Activated effector memory CD4-positive, alpha-beta T cell treated with anti-CD3 and anti-CD28 coated beads, Interleukin-2, amount 50 U/mL, for 16 hours (primary cell): ENCODE results near the gene CFAP58.
"Not testable (repeated sequence)": the region's sequence is repeated elsewhere in the genome, so short reads cannot be mapped to it uniquely, and the experiment has no call there.

Experiments used
- DNase-seq: peaks from one replicate; pipeline ENCODE4 v3.0.0-alpha.2; 2020

CFAP58 gene

DNA sequence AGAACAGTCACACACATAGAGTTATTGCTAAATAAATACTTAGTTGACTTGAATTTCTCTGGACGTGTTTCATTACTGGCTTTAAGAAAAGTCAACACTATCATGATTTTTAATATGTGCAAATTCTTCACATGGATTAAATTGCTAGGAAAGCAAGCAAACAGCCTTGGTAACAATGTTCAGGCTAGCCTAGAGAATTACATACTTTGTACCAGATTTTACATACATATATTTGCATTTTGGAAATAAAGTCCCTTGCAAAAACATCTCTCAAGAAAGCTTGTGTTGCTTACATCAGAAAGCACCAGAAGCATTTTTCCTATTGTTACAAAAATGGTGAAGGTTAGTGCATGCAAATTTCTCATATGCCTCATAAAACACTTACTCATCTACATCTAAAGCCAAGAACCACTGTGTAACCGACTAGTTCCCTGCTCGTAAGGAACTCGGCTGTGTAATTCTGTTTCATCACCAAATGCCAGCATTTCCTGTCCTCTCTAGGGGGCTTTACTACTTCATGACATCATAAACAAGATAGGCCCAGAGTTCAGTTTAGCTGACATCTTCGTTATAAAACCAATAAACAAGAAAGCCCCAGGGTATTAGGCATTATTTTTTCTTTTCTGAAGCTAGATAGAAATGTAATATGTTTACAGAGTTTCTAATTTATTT lies 87.8 kb downstream of the CFAP58 start:
- no peak for DNase-seq

DNA sequence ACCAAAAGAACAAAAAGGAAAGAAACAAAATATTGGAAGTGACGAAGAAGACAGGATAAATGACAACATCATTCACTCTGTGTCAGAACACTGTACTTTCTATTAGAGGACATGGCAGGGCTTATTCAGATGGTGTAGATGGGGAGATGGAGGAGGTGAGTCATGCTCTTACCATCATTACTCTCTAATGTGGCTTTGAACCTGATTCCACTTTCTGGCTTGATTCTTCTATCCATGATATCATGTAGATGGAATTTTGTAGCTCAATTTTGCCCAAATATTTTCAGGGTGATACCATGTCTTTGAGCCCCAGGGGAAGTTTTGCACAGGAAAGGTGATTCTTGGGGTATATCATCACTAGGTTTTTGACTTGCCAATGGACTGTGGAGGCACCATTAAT lies 91.7 kb downstream of the CFAP58 start:
- no peak for DNase-seq

DNA sequence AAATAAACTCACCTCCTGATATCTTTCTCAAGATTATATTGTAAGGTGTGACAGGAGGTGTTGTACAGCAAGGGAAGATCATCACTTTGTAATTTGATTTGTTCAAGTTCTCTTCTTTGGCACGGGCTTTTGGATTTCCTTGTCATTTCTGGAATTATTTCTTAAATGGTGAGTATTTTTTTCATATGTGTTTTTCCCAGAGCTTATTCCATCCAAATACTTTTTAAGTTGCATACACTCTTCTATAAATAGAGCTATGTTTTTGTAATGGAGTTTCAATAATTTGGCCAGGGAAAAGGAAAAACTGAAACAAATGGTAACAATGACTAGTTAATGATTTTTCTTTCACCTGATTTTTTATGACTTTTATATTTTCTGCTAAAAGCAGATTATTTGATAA lies 92.5 kb downstream of the CFAP58 start:
- no peak for DNase-seq

DNA sequence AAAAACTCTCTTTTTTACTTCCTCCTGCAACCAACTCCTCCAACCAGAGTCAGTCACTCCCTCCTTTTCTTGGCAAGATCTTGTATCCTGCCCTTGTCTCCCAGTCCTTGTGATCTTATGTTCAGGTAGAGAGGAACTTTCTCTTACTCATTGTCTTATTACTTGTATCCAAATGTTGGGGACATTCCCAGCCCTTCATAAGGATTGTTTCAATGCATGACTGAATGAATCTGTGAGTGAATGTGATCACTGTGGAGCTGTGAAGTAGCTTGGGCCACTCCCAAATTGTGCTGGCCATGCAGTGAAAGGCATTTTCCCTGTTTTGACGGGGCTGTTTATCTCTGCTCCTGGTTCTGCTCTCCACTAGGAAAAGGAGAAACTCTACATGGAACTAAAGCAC lies 93.7 kb downstream of the CFAP58 start:
- DNase-seq: no peak

DNA sequence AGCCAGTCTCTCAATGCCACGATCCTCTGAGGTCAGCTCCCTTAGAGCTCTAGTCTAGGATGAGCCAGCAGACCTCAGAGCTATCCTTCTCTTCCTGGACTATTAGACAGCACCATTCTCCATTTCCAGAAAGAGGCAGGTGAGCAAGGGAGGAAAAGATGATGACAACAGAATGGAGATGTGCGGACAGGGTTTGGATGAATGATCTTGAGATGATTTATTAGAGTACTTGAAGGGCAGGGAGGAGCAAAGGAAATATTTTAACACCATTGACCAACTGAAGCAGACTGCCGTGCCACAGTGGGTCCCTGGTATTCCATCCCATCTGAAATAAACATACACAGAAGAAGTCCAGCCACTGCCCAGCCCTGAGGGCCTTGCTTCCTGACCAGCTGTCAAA lies 94.3 kb downstream of the CFAP58 start:
- no peak for DNase-seq

GRCh38 chr10:104449391-104449790 lies 95.8 kb downstream of the CFAP58 start:
- DNase-seq: no peak

GRCh38 chr10:104450490-104450889 lies 96.9 kb downstream of the CFAP58 start:
- DNase-seq: no peak

DNA sequence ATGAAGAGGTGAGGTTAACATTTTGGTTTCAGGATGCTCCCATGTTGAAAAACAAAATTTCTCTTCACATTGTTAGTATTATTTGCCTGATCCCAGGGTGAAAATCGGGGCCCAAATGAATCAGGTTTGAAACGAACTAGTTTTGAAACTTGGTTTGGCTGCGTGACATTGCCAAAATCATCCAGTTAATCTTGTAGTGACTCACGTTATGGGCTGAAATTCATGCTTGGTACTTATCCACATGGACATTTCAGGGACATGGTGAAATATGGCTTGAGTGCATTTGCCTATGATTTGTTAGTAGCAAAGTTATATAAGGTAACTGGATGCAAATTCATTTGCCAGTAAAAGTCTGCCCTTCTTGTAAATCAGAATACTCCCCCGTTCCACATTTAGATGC lies 97.3 kb downstream of the CFAP58 start:
- DNase-seq: no peak

GRCh38 chr10:104452977-104453376 lies 99.3 kb downstream of the CFAP58 start:
- DNase-seq: no peak

- no peak for DNase-seq
These were observed 103.3 kb downstream of the CFAP58 start for GRCh38 chr10:104456802-104457542.

DNA sequence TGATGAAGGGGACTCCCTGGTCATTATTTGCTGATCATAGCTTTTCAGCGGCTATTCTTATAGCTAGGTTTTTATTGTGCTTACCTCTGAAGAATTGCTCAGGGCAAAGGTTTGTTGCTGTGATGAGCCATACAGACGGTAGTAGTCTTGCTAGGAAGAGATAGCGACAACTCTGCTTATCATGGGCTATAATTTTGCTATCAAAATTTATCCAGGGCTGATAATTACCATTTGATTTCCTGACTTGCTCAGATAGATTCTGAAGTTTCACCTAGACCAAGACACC lies 103.9 kb downstream of the CFAP58 start:
- DNase-seq: no peak

- not testable (repeated sequence) for DNase-seq
These were observed 111.9 kb downstream of the CFAP58 start for GRCh38 chr10:104465575-104465974.

GRCh38 chr10:104468818-104469217 lies 115.2 kb downstream of the CFAP58 start:
- DNase-seq: not testable (repeated sequence)

DNA sequence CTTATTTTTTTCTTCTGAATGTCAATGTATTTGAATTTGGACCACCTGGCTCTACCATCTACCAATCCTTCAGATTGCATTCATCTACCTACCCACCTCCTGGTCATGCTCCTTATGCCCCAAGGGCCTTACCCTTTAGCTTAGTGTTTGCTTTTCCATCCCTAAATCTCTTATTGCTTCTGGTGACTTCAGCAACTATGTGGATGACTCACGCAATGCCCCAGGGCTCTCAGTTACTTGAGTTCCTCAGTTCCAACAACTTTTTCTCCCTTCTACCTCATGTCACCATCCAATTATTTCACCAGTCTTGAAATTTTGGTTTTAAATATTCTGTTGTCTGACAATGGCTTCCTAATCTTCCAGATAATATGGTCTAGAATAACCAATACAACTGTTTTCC lies 118.9 kb downstream of the CFAP58 start:
- DNase-seq: no peak

DNA sequence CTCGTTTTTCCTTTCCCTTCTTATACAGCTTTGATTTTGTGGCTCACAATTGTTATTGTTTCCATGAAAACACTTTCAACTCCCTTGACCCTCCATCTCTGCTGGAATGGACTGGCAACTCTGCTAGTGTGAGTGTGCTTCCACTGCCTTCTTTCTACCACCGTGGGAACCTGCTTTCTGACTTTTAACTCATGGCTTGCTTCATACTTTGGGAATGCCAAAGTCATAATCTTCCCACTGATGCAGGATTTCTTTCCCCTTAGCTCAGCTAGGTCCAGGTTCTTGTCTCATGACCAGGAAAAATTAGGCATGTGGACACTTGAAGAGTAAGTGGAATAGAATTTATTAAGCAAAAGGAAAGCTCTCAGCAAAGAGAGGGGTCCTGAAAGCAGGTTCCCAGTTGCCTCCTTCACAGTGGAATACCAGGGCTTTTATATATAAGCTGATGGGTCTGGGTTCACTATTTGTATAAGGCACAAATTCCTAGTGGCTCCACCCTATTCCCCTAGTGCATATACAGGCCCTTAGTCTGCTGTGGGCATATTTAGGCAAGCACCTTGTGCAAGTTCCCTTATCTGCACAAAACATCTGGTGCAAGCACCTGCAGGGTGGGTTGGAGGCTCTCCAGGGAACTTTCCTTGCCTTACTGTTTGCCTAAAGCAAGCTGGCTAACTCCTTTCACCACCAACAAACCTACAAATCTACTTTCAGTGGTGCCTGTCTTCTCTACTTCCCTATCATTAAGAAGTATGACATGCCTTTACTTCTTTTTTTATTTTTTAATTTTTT lies 119.5 kb downstream of the CFAP58 start:
- DNase-seq: no peak

DNA sequence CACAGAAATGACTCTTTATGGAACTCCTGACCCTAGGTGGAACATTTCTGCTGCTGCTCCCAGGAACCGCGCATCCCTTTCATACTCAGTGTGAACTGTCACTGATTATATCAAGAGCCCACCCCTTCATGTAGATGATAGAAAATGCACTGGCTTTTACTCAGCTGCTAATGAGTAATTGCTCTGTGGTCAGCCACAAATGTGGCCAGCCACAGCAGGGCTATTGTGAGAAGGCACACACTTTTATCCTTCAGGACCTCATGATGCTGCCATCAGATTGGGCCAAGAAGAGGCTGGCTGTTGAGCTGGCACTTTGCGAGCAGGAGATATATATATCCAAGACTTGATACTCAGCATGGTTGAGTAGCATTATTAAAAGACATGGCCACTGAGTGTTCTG lies 124.7 kb downstream of the CFAP58 start:
- DNase-seq: no peak

DNA sequence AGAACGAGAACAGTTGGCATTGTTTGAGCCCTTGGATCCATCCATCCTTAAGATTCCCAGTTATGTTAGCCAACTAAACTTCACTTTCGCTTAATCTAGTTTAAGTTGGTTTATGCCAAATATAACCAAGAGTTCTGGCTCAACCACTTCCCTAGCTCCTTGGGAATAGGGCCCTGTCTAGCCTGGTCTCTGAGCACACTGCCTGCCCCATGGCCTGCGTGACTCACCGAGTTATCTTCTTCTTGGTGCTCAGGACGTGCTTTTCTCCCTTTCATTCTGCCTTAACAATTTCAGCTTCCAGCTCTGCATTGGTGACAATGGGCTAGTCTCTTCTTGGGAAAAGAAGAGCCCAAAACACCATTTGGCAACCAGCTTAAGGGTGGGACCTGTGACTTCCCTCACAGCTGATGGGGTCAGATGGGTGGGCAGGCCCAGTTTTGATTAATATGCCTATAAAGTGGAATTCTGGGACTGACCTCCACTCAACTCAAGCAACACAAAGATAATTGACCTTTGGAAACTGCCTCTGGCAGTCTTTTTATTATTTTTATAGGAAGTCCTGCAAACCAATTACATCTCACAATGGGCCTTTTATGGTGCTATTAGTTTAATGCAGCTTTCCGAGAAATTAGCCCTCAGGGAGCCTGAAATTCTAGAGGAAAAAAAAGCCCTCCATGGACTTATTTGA lies 126.4 kb downstream of the CFAP58 start:
- no peak for DNase-seq

- DNase-seq: no peak
These were observed 127.2 kb downstream of the CFAP58 start for GRCh38 chr10:104480797-104481196.

- DNase-seq: no peak
These were observed 129.9 kb downstream of the CFAP58 start for GRCh38 chr10:104483582-104483981.

GRCh38 chr10:104485632-104486031 lies 132.0 kb downstream of the CFAP58 start:
- DNase-seq: no peak

DNA sequence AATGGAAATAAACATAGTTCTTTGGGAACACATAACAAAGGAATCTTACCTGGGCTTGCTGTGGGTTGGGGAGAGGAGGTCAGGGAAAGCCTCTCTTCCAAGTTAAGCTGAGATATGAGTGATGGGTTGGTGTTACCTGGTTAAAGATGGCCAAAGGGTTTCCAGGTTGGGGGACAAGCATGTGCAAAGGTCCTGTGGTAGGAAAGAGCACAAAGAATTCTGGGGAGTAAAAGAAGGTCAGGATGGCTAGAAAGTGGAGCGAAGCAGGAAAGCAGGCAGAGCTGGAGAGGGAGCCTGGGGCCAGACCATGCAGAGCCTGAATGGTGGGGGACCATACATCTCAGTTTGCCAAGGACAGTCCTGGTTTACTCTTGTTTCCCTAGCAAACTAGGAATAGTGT lies 133.2 kb downstream of the CFAP58 start:
- no peak for DNase-seq

GRCh38 chr10:104487794-104488438 lies 134.3 kb downstream of the CFAP58 start:
- DNase-seq: no peak

- no peak for DNase-seq
These were observed 134.8 kb downstream of the CFAP58 start for GRCh38 chr10:104488439-104488832.
